Measurements from ENCODE around the gene TUFT1. TPM values are rescaled to one million over a fixed set of nuclear protein-coding genes. Genes with fewer than 3 reads are reported as not detected.

The TUFT1 gene
- total and polyA plus RNA-seq, 9 of the 15 experiments (the other 6 are each of a cell fraction or from before 2014, with no cell fraction given) = 0.54 to 2.0 (median 1.7) TPM

DNA sequence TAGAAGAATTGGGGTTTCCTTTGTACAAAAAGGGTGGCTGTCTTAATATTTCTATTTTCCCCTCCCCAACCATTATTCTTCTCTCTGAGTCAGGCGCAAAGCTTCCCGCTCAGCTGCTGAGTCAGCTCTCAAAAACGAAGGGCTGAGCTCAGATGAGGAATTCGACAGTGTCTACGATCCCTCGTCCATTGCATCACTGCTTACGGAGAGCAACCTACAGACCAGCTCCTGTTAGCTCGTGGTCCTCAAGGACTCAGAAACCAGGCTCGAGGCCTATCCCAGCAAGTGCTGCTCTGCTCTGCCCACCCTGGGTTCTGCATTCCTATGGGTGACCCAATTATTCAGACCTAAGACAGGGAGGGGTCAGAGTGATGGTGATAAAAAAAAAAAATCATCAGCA is 3.0 kb upstream of the TUFT1 start (continued):
- TF ChIP-seq ZSCAN32 (CRISPR knock-in tag; IDR thresholded peaks at IDR 0.05) (no peak), TGIF2 (CRISPR knock-in tag; IDR thresholded peaks at IDR 0.05) (no peak), TCF3 (CRISPR knock-in tag; IDR thresholded peaks at IDR 0.05) (no peak), SNIP1 (IDR thresholded peaks at IDR 0.05; ENCODE audit: low read depth) (no peak), ZNF384 (IDR thresholded peaks at IDR 0.05; ENCODE audit: low read depth, low read length) (peak; percentile 28; the same call in 1 of the 2 replicates), RAD51 (IDR thresholded peaks at IDR 0.05; ENCODE audit: borderline replicate concordance, low read depth) (no peak), RBBP5 (IDR thresholded peaks at IDR 0.05; ENCODE audit: borderline replicate concordance, insufficient read depth, low read length, poor library complexity, severe bottlenecking) (no peak), ETV5 (CRISPR knock-in tag; IDR thresholded peaks at IDR 0.05; ENCODE audit: low read depth) (no peak), SMAD2 (IDR thresholded peaks at IDR 0.05; ENCODE audit: low read depth, low read length) (no peak), U2AF2 (optimal IDR thresholded peaks at IDR 0.05; ENCODE audit: low read depth, low read length) (no peak), ARNT (IDR thresholded peaks at IDR 0.05) (no peak), PHB (CRISPR knock-in tag; IDR thresholded peaks at IDR 0.05) (no peak), PHF21A (IDR thresholded peaks at IDR 0.05; ENCODE audit: borderline replicate concordance, low read depth) (no peak), MAFG (tag; conservative IDR thresholded peaks at IDR 0.05) (peak; percentile 83), FOXA3 (CRISPR knock-in tag; conservative IDR thresholded peaks at IDR 0.05 in 1 of 2, IDR thresholded peaks at IDR 0.05 in 1 of 2) (no peak), ZFP1 (CRISPR knock-in tag; IDR thresholded peaks at IDR 0.05) (no peak), COPS2 (conservative IDR thresholded peaks at IDR 0.05) (no peak), ATF7 (IDR thresholded peaks at IDR 0.05) (peak; percentile 61; the same call in 1 of the 2 replicates), FIP1L1 (IDR thresholded peaks at IDR 0.05; ENCODE audit: low read depth, low read length, poor library complexity, severe bottlenecking) (no peak), CHCHD3 (CRISPR knock-in tag; IDR thresholded peaks at IDR 0.05) (no peak), TEAD4 (IDR thresholded peaks at IDR 0.05; ENCODE audit: low read length) (no peak), TEAD4 (CRISPR knock-in tag; IDR thresholded peaks at IDR 0.05; ENCODE audit: borderline replicate concordance) (no peak)
- TF ChIP-seq, protein P1, sequence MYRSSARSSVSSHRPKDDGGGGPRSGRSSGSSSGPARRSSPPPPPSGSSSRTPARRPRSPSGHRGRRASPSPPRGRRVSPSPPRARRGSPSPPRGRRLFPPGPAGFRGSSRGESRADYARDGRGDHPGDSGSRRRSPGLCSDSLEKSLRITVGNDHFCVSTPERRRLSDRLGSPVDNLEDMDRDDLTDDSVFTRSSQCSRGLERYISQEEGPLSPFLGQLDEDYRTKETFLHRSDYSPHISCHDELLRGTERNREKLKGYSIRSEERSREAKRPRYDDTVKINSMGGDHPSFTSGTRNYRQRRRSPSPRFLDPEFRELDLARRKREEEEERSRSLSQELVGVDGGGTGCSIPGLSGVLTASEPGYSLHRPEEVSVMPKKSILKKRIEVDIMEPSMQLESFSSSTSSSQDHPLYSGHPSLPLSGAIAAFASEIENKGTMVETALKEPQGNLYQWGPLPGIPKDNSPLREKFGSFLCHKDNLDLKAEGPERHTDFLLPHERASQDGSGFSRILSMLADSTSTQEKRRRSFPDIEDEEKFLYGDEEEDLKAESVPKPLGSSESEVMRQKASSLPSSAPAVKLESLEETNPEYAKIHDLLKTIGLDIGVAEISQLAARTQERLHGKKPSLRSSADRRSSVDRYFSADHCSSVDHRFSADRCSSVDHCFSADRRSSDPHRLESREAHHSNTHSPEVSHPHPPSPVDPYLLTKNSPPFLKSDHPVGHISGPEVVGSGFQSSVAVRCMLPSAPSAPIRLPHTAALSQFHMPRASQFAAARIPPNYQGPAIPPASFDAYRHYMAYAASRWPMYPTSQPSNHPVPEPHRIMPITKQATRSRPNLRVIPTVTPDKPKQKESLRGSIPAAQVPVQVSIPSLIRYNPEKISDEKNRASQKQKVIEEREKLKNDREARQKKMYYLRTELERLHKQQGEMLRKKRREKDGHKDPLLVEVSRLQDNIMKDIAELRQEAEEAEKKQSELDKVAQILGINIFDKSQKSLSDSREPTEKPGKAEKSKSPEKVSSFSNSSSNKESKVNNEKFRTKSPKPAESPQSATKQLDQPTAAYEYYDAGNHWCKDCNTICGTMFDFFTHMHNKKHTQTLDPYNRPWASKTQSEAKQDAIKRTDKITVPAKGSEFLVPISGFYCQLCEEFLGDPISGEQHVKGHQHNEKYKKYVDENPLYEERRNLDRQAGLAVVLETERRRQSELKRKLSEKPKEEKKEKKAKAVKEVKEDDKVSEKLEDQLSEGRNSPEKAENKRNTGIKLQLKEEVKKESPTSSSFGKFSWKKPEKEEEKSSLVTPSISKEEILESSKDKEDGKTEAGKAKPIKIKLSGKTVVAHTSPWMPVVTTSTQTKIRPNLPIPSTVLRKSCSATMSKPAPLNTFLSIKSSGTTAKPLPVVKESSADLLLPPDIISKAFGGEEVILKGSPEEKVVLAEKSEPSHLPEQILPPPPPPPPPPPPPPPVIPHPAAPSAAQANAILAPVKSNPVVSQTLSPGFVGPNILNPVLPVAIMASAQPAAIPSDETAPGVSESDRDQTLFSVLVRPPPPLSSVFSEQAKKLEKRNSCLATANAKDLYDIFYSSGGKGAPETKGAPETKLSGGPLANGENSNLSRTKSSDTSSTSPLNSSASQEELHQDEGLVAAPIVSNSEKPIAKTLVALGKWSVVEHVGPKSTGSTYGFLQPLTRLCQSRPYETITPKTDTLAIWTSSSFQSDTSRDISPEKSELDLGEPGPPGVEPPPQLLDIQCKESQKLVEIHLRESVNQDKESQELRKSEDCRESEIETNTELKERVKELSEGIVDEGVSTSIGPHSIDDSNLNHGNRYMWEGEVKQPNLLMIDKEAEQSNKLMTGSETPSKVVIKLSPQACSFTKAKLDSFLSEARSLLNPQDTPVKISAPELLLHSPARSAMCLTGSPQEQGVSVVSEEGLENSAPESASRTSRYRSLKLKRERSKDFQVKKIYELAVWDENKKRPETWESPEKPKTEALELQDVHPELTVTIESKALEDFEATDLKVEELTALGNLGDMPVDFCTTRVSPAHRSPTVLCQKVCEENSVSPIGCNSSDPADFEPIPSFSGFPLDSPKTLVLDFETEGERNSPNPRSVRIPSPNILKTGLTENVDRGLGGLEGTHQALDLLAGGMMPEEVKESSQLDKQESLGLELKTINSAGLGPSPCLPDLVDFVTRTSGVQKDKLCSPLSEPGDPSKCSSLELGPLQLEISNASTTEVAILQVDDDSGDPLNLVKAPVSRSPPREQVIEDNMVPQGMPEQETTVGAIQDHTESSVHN (IDR thresholded peaks at IDR 0.05; ENCODE audit: borderline replicate concordance in 1 of 2, low read depth in 1 of 2) = peak in 1 of 2 experiments; percentile 71; a peak in 1 of 4 replicates

Measured in K562 (cell line).